IPS-11a (cell line): ENCODE data around the gene TNFSF8.

ENCODE experiments used
- H3K4me3 ChIP-seq: one replicate; pipeline ENCODE4 v1.5.1; 2013; ENCODE audit warnings: low read depth, low read length, control low read depth

TNFSF8 gene

GRCh38 chr9:114930056-114930812 lies at the start of gene TNFSF8:
Gene TNFSF8 (minus strand): TSS chr9:114930591. CDS start chr9:114930303, 288 bp downstream.
- no peak within 1 kb of the TSS for H3K4me3 ChIP-seq

- H3K4me3 ChIP-seq = no peak overlapping the region
Measured at GRCh38 chr9:114973216-114973615, 42.8 kb upstream of the TNFSF8 start.

GRCh38 chr9:114972510-114973136 lies 42.2 kb upstream of the TNFSF8 start:
- H3K4me3 ChIP-seq = no peak overlapping the region

- H3K4me3 ChIP-seq = no peak overlapping the region
Measured at GRCh38 chr9:114969269-114969668, 38.9 kb upstream of the TNFSF8 start.

- H3K4me3 ChIP-seq = no peak overlapping the region
Measured at GRCh38 chr9:114968671-114969070, 38.3 kb upstream of the TNFSF8 start.

GRCh38 chr9:114965564-114965963 lies 35.2 kb upstream of the TNFSF8 start:
- no peak overlapping the region for H3K4me3 ChIP-seq

- no peak overlapping the region for H3K4me3 ChIP-seq
Measured at GRCh38 chr9:114962809-114963208, 32.4 kb upstream of the TNFSF8 start.

GRCh38 chr9:114960276-114960675 lies 29.9 kb upstream of the TNFSF8 start:
- H3K4me3 ChIP-seq = no peak overlapping the region

- H3K4me3 ChIP-seq = no peak overlapping the region
Measured at GRCh38 chr9:114958844-114959235, 28.4 kb upstream of the TNFSF8 start.

GRCh38 chr9:114958021-114958843 lies 27.8 kb upstream of the TNFSF8 start:
- H3K4me3 ChIP-seq = no peak overlapping the region

- H3K4me3 ChIP-seq = no peak overlapping the region
Measured at GRCh38 chr9:114957558-114957957, 27.2 kb upstream of the TNFSF8 start.

GRCh38 chr9:114954956-114955582 lies 24.7 kb upstream of the TNFSF8 start:
- no peak overlapping the region for H3K4me3 ChIP-seq

- no peak overlapping the region for H3K4me3 ChIP-seq
Measured at GRCh38 chr9:114953959-114954358, 23.6 kb upstream of the TNFSF8 start.

GRCh38 chr9:114953046-114953445 lies 22.7 kb upstream of the TNFSF8 start:
- H3K4me3 ChIP-seq = no peak overlapping the region

GRCh38 chr9:114950761-114951160 lies 20.4 kb upstream of the TNFSF8 start:
- H3K4me3 ChIP-seq = no peak overlapping the region

GRCh38 chr9:114947058-114947457 lies 16.7 kb upstream of the TNFSF8 start:
- H3K4me3 ChIP-seq = no peak overlapping the region

GRCh38 chr9:114945616-114946412 lies 15.4 kb upstream of the TNFSF8 start:
- H3K4me3 ChIP-seq = no peak overlapping the region

GRCh38 chr9:114941376-114941775 lies 11.0 kb upstream of the TNFSF8 start:
- H3K4me3 ChIP-seq = no peak overlapping the region

- no peak overlapping the region for H3K4me3 ChIP-seq
Measured at GRCh38 chr9:114938687-114939575, 8.5 kb upstream of the TNFSF8 start.
